Endothelial cell of umbilical vein (primary cell): Measurements from ENCODE around the gene LDHD. TPM values are rescaled to one million over a fixed set of nuclear protein-coding genes. Genes with fewer than 3 reads are reported as not detected.

Source experiments
- BruUV-seq: library from RNA; stranded (reverse); fragments of 400-500 nt; replicated peaks from 2 replicates; lab custom pipeline; 2021; lab: Mats Ljungman, UMichigan
- CTCF ChIA-PET: fragments of 300-600, 350-600 bp; sonication (Branson Sonifier 250); formaldehyde crosslinking; loops from one replicate; lab custom pipeline; 2021; ENCODE audit warnings: antibody characterized with exemption, inconsistent platforms; lab: Charles Lee
- POLR2A ChIA-PET: fragments of 300-600, 350-600 bp; sonication (Branson Sonifier 250); formaldehyde crosslinking; loops from one replicate; lab custom pipeline; 2021; ENCODE audit warnings: antibody characterized with exemption, inconsistent platforms; lab: Charles Lee
- DNase-seq: peaks from one replicate; pipeline ENCODE4 v3.0.0-alpha.2; 2011; ENCODE audit warnings: low read depth, low spot score
- FAIRE-seq: peaks from 2 replicates; lab custom pipeline; 2011; peaks lifted over from hg19 to GRCh38; lab: Jason Lieb, UNC
- H2AFZ ChIP-seq: 2 replicates; pipeline ENCODE4 v1.6.0; 2012; ENCODE audit warnings: low read depth, low read length, control low read depth, inconsistent platforms
- H3K27ac ChIP-seq: 2 replicates; pipeline ENCODE4 v1.5.1; 2011; ENCODE audit warnings: low read depth, mild to moderate bottlenecking, control low read depth, low read length, moderate library complexity; ENCODE audit not compliant: insufficient read depth
- H3K27me3 ChIP-seq, 2 experiments: 2 replicates each; pipeline versions ENCODE4 v1.6.0 to v1.6.1; 2011; ENCODE audit warnings: low read length in 2 of 2, mixed read lengths in 1 of 2; ENCODE audit not compliant: control insufficient read depth in 2 of 2, insufficient read depth in 2 of 2
- H3K36me3 ChIP-seq, 2 experiments: 2 replicates in 1 of 2; 3 replicates in 1 of 2; pipeline ENCODE4 v1.5.1; 2011; ENCODE audit warnings: low read length in 2 of 2, mild to moderate bottlenecking in 1 of 2, moderate library complexity in 1 of 2; ENCODE audit not compliant: control insufficient read depth in 2 of 2, insufficient read depth in 2 of 2; ENCODE audit errors: extremely low read depth in 1 of 2
- H3K4me1 ChIP-seq: 3 replicates; pipeline ENCODE4 v1.5.1; 2011; ENCODE audit warnings: mild to moderate bottlenecking, low read length; ENCODE audit not compliant: control insufficient read depth, insufficient read depth; ENCODE audit errors: extremely low read depth
- H3K4me2 ChIP-seq: 2 replicates; pipeline ENCODE4 v1.6.1; 2011; ENCODE audit warnings: low read length, control low read depth, mixed read lengths; ENCODE audit not compliant: insufficient read depth
- H3K4me3 ChIP-seq, 3 experiments: fragments of 200-600 bp in 1 of 3; sonication (generic), shearing (Covaris generic) in 1 of 3; replicated peaks in 1 of 3; 2 replicates each; pipeline ENCODE4 v1.5.1; 2011 to 2016; ENCODE audit warnings: control low read depth in 3 of 3, low read length in 3 of 3, mild to moderate bottlenecking in 2 of 3, inconsistent platforms in 1 of 3, low read depth in 1 of 3, moderate library complexity in 1 of 3; ENCODE audit not compliant: insufficient read depth in 1 of 3
- H3K79me2 ChIP-seq: 2 replicates; pipeline ENCODE4 v1.6.0; 2012; ENCODE audit warnings: low read length, inconsistent platforms; ENCODE audit not compliant: control insufficient read depth, insufficient read depth
- H3K9ac ChIP-seq: replicated peaks from 2 replicates; pipeline ENCODE3; 2011; ENCODE audit warnings: low read length, control low read depth; ENCODE audit not compliant: insufficient read depth; ENCODE audit errors: extremely low read depth
- H3K9me1 ChIP-seq: replicated peaks from 3 replicates; pipeline ENCODE4 v1.6.0; 2011; ENCODE audit warnings: mild to moderate bottlenecking, low read length; ENCODE audit not compliant: control insufficient read depth, insufficient read depth; ENCODE audit errors: extremely low read depth
- H3K9me3 ChIP-seq: replicated peaks from 2 replicates; pipeline ENCODE4 v1.5.1; 2012; ENCODE audit warnings: low read length, inconsistent platforms; ENCODE audit not compliant: control insufficient read depth, insufficient read depth
- H4K20me1 ChIP-seq: replicated peaks from 2 replicates; pipeline ENCODE3; 2011; ENCODE audit warnings: mild to moderate bottlenecking, low read length; ENCODE audit not compliant: control insufficient read depth, insufficient read depth; ENCODE audit errors: extremely low read depth
- EZH2 ChIP-seq: IDR thresholded peaks from 2 replicates; pipeline ENCODE4 v1.6.1; 2012; ENCODE audit warnings: borderline replicate concordance, low read depth, mild to moderate bottlenecking, moderate library complexity, low read length, inconsistent platforms; ENCODE audit not compliant: severe bottlenecking
- FOS ChIP-seq: IDR thresholded peaks from 2 replicates; pipeline ENCODE4 v1.6.1; 2011; ENCODE audit warnings: mild to moderate bottlenecking, low read length, moderate library complexity, borderline replicate concordance; ENCODE audit not compliant: insufficient read depth
- GATA2 ChIP-seq: IDR thresholded peaks from 2 replicates; pipeline ENCODE4 v1.7.0; 2011; ENCODE audit warnings: low read depth, mild to moderate bottlenecking, moderate library complexity, mixed read lengths, low read length; ENCODE audit not compliant: insufficient read length, insufficient read depth
- JUN ChIP-seq: IDR thresholded peaks from 2 replicates; pipeline ENCODE4 v1.6.1; 2011; ENCODE audit warnings: borderline replicate concordance, low read depth; ENCODE audit not compliant: insufficient read length, insufficient read depth
- MYC ChIP-seq: IDR thresholded peaks from one replicate; pipeline ENCODE4 v1.6.1; 2011; ENCODE audit warnings: mild to moderate bottlenecking, low read depth, low read length
- POLR2A ChIP-seq: IDR thresholded peaks from 2 replicates; pipeline ENCODE4 v1.6.1; 2012; ENCODE audit warnings: low read depth, mild to moderate bottlenecking, control low read depth, low read length
- POLR2AphosphoS5 ChIP-seq: IDR thresholded peaks from 2 replicates; pipeline ENCODE4 v1.6.1; 2012; ENCODE audit warnings: low read depth, mild to moderate bottlenecking, control low read depth, low read length, moderate library complexity; ENCODE audit not compliant: insufficient read depth
- dilution Hi-C: fragments of 300-500 bp; cut with MboI; formaldehyde crosslinking; loops from one replicate; pipeline ENCODE4 v1.15.0; 2019; ENCODE audit warnings: low sequenced_read_pairs; ENCODE audit not compliant: extremely low pct_ligation_motif_present
- intact Hi-C: fragments of 100-400 bp; cut with micrococcal nuclease; formaldehyde crosslinking; loops from one replicate; pipeline ENCODE4 v1.10.0; 2022
- polyA plus RNA-seq, 4 experiments: library from polyadenylated mRNA; depleted of rRNA in 3 of 4; stranded (reverse) in 3 of 4; unstranded in 1 of 4; fragments of >200 nt; gene quantifications; 2 replicates each; pipeline versions ENCODE4 v1.2.1 to v1.2.3, GENCODE V29; 2011 to 2012; ENCODE audit warnings: missing spikeins in 1 of 4
- total RNA-seq: library from RNA; stranded (reverse); gene quantifications from 2 replicates; pipeline ENCODE4 v1.2.3, GENCODE V29; 2021
- TF ChIP-seq, protein P1 (sequence below), 2 donors: IDR thresholded peaks; 1 replicate in 1 of 2; 2 replicates in 1 of 2; pipeline ENCODE4 v1.5.1; 2011; ENCODE audit warnings: low read length in 2 of 2, mild to moderate bottlenecking in 2 of 2, moderate library complexity in 2 of 2, control low read depth in 1 of 2, inconsistent platforms in 1 of 2, low read depth in 1 of 2; ENCODE audit not compliant: insufficient read depth in 1 of 2; ENCODE audit errors: extremely low read depth in 1 of 2
- TF ChIP-seq, protein P2 (sequence below): IDR thresholded peaks from 2 replicates; pipeline ENCODE4 v1.6.1; 2011; ENCODE audit not compliant: insufficient read depth, insufficient read length

Gene LDHD
- total and polyA plus RNA-seq, 2 donors (not counting 3 experiments of a cell fraction or from before 2014, with no cell fraction given), result 0.41 TPM; not detected in 1

DNA sequence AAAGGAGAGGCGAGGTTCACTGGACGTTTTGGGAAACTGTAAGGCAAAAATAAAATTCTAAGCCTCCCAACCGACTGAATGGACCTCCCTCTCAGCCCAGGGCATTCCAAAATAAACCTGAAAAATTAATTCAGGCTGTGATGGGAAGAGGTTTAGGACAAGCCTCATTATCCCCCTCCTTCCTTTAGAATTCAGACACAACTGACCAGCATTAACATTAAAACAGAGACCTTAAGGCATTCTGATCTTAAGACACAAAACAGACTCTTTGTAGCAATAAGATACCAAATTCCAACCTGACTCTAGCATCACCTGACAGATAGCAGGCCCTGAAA is 298 bp upstream of the LDHD start:
- H2AFZ ChIP-seq, result no peak overlapping the region
- H4K20me1 ChIP-seq, result no peaks in the 10 kb centered on the region
- BruUV-seq, result no TSS peak
- no peaks in the 10 kb centered on the region for H3K9me1 ChIP-seq
- DNase-seq, result no peak
- no peak overlapping the region for H3K4me2 ChIP-seq
- intact Hi-C loops, result no loop called here
- TF ChIP-seq, protein P1, sequence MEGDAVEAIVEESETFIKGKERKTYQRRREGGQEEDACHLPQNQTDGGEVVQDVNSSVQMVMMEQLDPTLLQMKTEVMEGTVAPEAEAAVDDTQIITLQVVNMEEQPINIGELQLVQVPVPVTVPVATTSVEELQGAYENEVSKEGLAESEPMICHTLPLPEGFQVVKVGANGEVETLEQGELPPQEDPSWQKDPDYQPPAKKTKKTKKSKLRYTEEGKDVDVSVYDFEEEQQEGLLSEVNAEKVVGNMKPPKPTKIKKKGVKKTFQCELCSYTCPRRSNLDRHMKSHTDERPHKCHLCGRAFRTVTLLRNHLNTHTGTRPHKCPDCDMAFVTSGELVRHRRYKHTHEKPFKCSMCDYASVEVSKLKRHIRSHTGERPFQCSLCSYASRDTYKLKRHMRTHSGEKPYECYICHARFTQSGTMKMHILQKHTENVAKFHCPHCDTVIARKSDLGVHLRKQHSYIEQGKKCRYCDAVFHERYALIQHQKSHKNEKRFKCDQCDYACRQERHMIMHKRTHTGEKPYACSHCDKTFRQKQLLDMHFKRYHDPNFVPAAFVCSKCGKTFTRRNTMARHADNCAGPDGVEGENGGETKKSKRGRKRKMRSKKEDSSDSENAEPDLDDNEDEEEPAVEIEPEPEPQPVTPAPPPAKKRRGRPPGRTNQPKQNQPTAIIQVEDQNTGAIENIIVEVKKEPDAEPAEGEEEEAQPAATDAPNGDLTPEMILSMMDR (IDR thresholded peaks at IDR 0.05; ENCODE audit: extremely low read depth in 1 of 2, insufficient read depth in 1 of 2, low read depth in 1 of 2, low read length in 2 of 2), result no peak
- no peak for TF ChIP-seq EZH2
- no peak for TF ChIP-seq GATA2
- TF ChIP-seq POLR2AphosphoS5, result no peak
- no peak for TF ChIP-seq MYC
- TF ChIP-seq, protein P2, sequence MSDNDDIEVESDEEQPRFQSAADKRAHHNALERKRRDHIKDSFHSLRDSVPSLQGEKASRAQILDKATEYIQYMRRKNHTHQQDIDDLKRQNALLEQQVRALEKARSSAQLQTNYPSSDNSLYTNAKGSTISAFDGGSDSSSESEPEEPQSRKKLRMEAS, result no peak
- TF ChIP-seq POLR2A, result no peak
- no peak for TF ChIP-seq FOS
- TF ChIP-seq JUN, result no peak
- POLR2A ChIA-PET, result no interaction called here
- no peak overlapping the region for H3K27ac ChIP-seq
- dilution Hi-C loops, result no loop called here
- peaks cover 1% of the 10 kb centered on the region for H3K4me1 ChIP-seq
- no peaks in the 10 kb centered on the region for H3K9me3 ChIP-seq
- H3K4me3 ChIP-seq, result no peak overlapping the region
- CTCF ChIA-PET, result interaction anchor here (1.2 to 3.9 kb wide), 2 partner anchors 19 to 119 kb away, joined by 3 to 22 read pairs; partner anchors contain the start of gene ZNRF1
- no peaks in the 10 kb centered on the region for H3K27me3 ChIP-seq
- FAIRE-seq, result no peak
- H3K36me3 ChIP-seq, result no peaks in the 10 kb centered on the region
- no peaks in the 10 kb centered on the region for H3K79me2 ChIP-seq
- H3K9ac ChIP-seq, result no peak overlapping the region
